ENCODE data around the gene DCAF10. TPM values are rescaled to one million over a fixed set of nuclear protein-coding genes. Genes with fewer than 3 reads are reported as not detected.
"Not testable (repeated sequence)": the region's sequence is repeated elsewhere in the genome, so short reads cannot be mapped to it uniquely, and the experiment has no call there.

The DCAF10 gene
- total and polyA plus RNA-seq, 10 of the 15 experiments (the other 5 are each of a cell fraction or from before 2014, with no cell fraction given) = 3.9 to 21.7 (median 9.8) TPM

GRCh38 chr9:37806271-37806670 is 5.7 kb downstream of the DCAF10 start:
- 0 out of 4 replicates have a peak, but pooled peaks cover 0 to 2% of the 10 kb centered on the region in 2 experiments for H3K36me3 ChIP-seq (ENCODE audit: control insufficient read depth in 2 of 2, insufficient read depth in 2 of 2, low read length in 1 of 2)
- no peak overlapping the region for H3K27ac ChIP-seq (ENCODE audit: control insufficient read depth, insufficient read depth)
- in situ Hi-C loops (cut with MboI) (no loop called here), intact Hi-C loops (cut with micrococcal nuclease; ENCODE audit: unreplicated experiment) (no loop called here)
- ATAC-seq (no peak; the same call in 2 of the 3 replicates), DNase-seq (ENCODE audit: low read depth, low spot score) (no peak), FAIRE-seq (no peak)
- H3K4me1 ChIP-seq (ENCODE audit: control insufficient read depth, insufficient read depth, low read length) = 0 out of 2 replicates have a peak, but pooled peaks cover 3% of the 10 kb centered on the region
- ChIA-PET RAD21 (ENCODE audit: unreplicated experiment) (no interaction called here), CTCF (no interaction called here), POLR2A (no interaction called here), SMC1A (ENCODE audit: uncharacterized antibody, unreplicated experiment) (interaction anchor here (0.9 kb wide), 1 partner anchor 48 kb away, joined by 3 read pairs; no protein-coding TSS in a partner anchor)
- H3K4me2 ChIP-seq (ENCODE audit: control insufficient read depth, insufficient read depth) = no peak overlapping the region
- WGBS (ENCODE audit: insufficient coverage, insufficient replicate concordance, low lambda C conversion rate, missing lambda C conversion rate) = 72% methylated on average over 4 of the region's 4 CpGs
- H3K27me3 ChIP-seq (replicated peaks in 1 of 2; ENCODE audit: control insufficient read depth in 2 of 2, insufficient read depth in 2 of 2, low read length in 1 of 2) = no peaks in the 10 kb centered on the region
- peaks cover 38% of the 10 kb centered on the region for H3K79me2 ChIP-seq (ENCODE audit: control insufficient read depth, insufficient read depth, low read length)
- TF ChIP-seq SPI1 (IDR thresholded peaks at IDR 0.05; ENCODE audit: borderline replicate concordance, insufficient read depth, low read depth, low read length) = no peak
- TF ChIP-seq ZBTB40 (IDR thresholded peaks at IDR 0.05; ENCODE audit: borderline replicate concordance) = no peak
- no peak for TF ChIP-seq RAD51 (IDR thresholded peaks at IDR 0.05)
- no peak for TF ChIP-seq MYB (IDR thresholded peaks at IDR 0.05; ENCODE audit: borderline replicate concordance, low read depth, low read length)
- TF ChIP-seq LARP7 (IDR thresholded peaks at IDR 0.05) = no peak
- no peaks in the 10 kb centered on the region for H3K9me3 ChIP-seq (replicated peaks; ENCODE audit: control insufficient read depth, insufficient read depth, low read length)
- BruUV-seq (replicated peaks) = no TSS peak
- no peak overlapping the region for H3K9ac ChIP-seq (ENCODE audit: control insufficient read depth, insufficient read depth, low read length)
- no peak overlapping the region for H2AFZ ChIP-seq (ENCODE audit: control insufficient read depth, low read depth, low read length)
- H4K20me1 ChIP-seq (ENCODE audit: control insufficient read depth, insufficient read depth) = peaks cover 3% of the 10 kb centered on the region; the same call in 1 of the 2 replicates
- no peak overlapping the region for H3K4me3 ChIP-seq

GRCh38 chr9:37809676-37810075 is 9.1 kb downstream of the DCAF10 start:
- H4K20me1 ChIP-seq (ENCODE audit: control insufficient read depth, insufficient read depth); H3K79me2 ChIP-seq (ENCODE audit: control insufficient read depth, insufficient read depth, low read length); CTCF ChIA-PET; H3K36me3 ChIP-seq (ENCODE audit: control insufficient read depth in 2 of 2, insufficient read depth in 2 of 2, low read length in 1 of 2); H3K27ac ChIP-seq (ENCODE audit: control insufficient read depth, insufficient read depth); H3K4me2 ChIP-seq (ENCODE audit: control insufficient read depth, insufficient read depth); BruUV-seq (replicated peaks); intact Hi-C loops (cut with micrococcal nuclease; ENCODE audit: unreplicated experiment); H3K4me3 ChIP-seq; RAD21 ChIA-PET (ENCODE audit: unreplicated experiment); H3K9ac ChIP-seq (ENCODE audit: control insufficient read depth, insufficient read depth, low read length); FAIRE-seq; H2AFZ ChIP-seq (ENCODE audit: control insufficient read depth, low read depth, low read length); H3K27me3 ChIP-seq (replicated peaks in 1 of 2; ENCODE audit: control insufficient read depth in 2 of 2, insufficient read depth in 2 of 2, low read length in 1 of 2); ATAC-seq; H3K4me1 ChIP-seq (ENCODE audit: control insufficient read depth, insufficient read depth, low read length); H3K9me3 ChIP-seq (replicated peaks; ENCODE audit: control insufficient read depth, insufficient read depth, low read length); DNase-seq (ENCODE audit: low read depth, low spot score); in situ Hi-C loops (cut with MboI): not testable (repeated sequence)
- WGBS (ENCODE audit: insufficient coverage, insufficient replicate concordance, low lambda C conversion rate, missing lambda C conversion rate) = 99% methylated on average over 15 of the region's 15 CpGs
- ChIA-PET POLR2A (interaction anchor here (0.7 kb wide), 1 partner anchor 423 kb away, joined by 3 read pairs; no protein-coding TSS in a partner anchor), SMC1A (ENCODE audit: uncharacterized antibody, unreplicated experiment) (interaction anchor here (0.6 to 1.4 kb wide), 3 partner anchors 9 to 453 kb away, joined by 3 read pairs; partner anchors contain the start of gene DCAF10)

All from GM12878 (cell line).